ENCODE data around the gene KIRREL1. TPM values are rescaled to one million over a fixed set of nuclear protein-coding genes. Genes with fewer than 3 reads are reported as not detected.

KIRREL1 gene
- total RNA-seq, 1 donor: 174 TPM

DNA sequence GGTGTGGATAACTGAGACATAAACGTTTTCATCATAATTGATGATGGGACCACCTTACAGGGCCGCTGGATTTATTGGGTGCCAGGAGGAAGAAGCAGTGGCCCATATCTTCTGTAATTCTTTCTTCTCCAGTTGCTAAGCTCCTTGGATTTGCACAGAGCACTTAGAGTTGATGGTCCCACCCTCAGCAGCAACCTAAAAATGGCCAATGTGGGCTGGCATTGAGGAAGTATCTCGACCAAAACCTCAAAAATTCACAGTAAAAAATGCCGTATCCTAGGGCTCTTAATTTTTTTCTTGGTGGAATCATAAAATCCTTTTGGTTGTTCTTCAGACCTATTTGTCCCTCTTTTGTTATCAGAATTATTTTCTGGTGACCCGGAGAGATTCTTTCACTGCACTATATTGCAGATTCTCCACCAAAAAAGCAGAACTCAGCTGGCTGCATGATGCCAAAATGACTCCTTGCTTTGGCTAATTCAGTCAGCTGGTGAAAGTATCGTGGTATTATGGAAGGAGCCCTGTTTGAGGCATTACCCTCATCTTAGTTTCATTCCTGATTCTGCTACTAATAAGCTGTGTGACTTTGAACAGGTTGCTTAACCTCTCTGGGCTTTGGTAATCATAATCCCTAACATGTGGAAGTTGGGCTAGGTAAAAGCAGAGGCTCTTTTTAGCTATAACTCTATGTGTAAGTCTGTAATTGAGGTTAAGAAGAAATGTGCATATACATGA lies 27.6 kb downstream of the KIRREL1 start:
- DNase-seq (ENCODE audit: insufficient read length, low spot score, missing footprints): no peak
- TF ChIP-seq, protein P1, sequence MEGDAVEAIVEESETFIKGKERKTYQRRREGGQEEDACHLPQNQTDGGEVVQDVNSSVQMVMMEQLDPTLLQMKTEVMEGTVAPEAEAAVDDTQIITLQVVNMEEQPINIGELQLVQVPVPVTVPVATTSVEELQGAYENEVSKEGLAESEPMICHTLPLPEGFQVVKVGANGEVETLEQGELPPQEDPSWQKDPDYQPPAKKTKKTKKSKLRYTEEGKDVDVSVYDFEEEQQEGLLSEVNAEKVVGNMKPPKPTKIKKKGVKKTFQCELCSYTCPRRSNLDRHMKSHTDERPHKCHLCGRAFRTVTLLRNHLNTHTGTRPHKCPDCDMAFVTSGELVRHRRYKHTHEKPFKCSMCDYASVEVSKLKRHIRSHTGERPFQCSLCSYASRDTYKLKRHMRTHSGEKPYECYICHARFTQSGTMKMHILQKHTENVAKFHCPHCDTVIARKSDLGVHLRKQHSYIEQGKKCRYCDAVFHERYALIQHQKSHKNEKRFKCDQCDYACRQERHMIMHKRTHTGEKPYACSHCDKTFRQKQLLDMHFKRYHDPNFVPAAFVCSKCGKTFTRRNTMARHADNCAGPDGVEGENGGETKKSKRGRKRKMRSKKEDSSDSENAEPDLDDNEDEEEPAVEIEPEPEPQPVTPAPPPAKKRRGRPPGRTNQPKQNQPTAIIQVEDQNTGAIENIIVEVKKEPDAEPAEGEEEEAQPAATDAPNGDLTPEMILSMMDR (IDR thresholded peaks at IDR 0.05; ENCODE audit: extremely low read depth, low read depth, low read length): no peak
- no peak overlapping the region for H3K4me3 ChIP-seq (ENCODE audit: insufficient read depth, low read length)
- H4K20me1 ChIP-seq (ENCODE audit: insufficient read depth, low read length): no peaks in the 10 kb centered on the region
- no peak overlapping the region for H2AFZ ChIP-seq (ENCODE audit: low read length)
- H3K4me2 ChIP-seq (ENCODE audit: insufficient read depth, low read length): peak overlapping the region; percentile 70
- H3K36me3 ChIP-seq (ENCODE audit: insufficient read depth, low read length): peaks cover 5% of the 10 kb centered on the region
- peaks cover 80% of the 10 kb centered on the region for H3K79me2 ChIP-seq (ENCODE audit: insufficient read depth, low read length)
- peaks cover 88% of the 10 kb centered on the region for H3K4me1 ChIP-seq (ENCODE audit: insufficient read depth, low read length)
- H3K27me3 ChIP-seq (ENCODE audit: insufficient read depth, low read length): no peaks in the 10 kb centered on the region
- H3K27ac ChIP-seq (ENCODE audit: low read depth, low read length): peak overlapping the region; percentile 93
- no peaks in the 10 kb centered on the region for H3K9me3 ChIP-seq (ENCODE audit: low read depth, low read length)

DNA sequence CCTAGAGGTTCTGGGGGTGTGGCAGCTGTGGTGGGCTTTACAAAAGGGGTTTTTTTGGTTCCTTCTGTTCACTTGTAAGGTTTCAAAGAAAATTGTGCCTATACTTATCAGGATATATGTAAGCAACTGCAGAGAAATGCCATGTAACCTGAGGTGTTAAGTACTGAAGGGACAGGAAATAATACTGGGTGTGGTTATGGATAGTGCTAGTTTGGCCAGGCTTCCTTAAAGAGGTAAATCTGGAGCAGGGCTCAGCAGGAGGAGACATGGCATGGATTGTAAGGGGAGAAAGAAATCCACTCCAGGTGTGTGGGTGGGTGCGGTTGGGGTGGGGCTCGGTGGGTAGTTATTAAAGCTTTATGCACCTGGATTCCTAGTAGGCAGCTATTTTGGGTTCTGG lies 28.3 kb downstream of the KIRREL1 start:
- TF ChIP-seq, protein P1 (IDR thresholded peaks at IDR 0.05; ENCODE audit: extremely low read depth, low read depth, low read length): no peak
- Histone ChIP-seq H3K27ac (ENCODE audit: low read depth, low read length) (peak overlapping the region; percentile 93), H3K4me1 (ENCODE audit: insufficient read depth, low read length) (peaks cover 90% of the 10 kb centered on the region), H4K20me1 (ENCODE audit: insufficient read depth, low read length) (no peaks in the 10 kb centered on the region), H3K4me3 (ENCODE audit: insufficient read depth, low read length) (no peak overlapping the region), H2AFZ (ENCODE audit: low read length) (no peak overlapping the region), H3K36me3 (ENCODE audit: insufficient read depth, low read length) (peaks cover 12% of the 10 kb centered on the region), H3K27me3 (ENCODE audit: insufficient read depth, low read length) (no peaks in the 10 kb centered on the region), H3K4me2 (ENCODE audit: insufficient read depth, low read length) (peak overlapping the region; percentile 70), H3K79me2 (ENCODE audit: insufficient read depth, low read length) (peaks cover 80% of the 10 kb centered on the region), H3K9me3 (ENCODE audit: low read depth, low read length) (no peaks in the 10 kb centered on the region)
- DNase-seq (ENCODE audit: insufficient read length, low spot score, missing footprints): no peak

DNA sequence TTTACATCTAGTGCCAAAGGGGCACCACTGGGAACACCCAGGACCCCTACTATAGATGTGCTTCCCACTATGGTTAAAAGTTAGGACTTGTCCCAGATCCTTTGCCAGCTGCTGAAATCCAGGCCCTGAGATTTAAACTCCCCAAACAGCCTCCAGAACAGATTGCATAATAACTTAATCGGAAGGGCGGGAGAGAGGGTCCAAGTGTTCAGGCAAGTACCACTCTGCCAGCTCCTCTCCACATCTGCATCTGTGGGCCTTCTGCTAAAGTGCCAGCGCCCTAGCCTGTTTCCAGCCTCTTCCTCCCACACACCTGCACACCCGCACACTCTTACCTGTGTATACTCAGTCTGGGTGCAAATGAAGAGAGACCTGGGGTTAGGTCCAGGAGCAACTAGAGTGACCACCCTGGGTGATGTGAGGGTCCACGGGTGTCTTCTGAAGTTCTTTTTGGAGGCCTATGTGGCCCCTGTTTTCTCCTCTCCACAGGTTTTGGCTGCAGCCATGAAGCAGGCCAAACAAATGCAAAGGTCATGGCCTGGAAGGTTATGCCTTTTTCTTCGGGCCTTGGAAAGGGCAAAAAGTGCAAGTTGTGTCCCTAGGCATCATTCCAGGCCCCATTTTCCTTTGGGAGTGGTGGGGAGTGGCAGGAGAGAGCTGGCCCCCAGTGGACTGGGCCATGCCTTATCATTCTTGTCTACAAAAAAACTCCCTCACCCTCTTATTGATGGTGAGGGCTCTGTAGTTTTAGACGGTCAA lies 29.3 kb downstream of the KIRREL1 start:
- Histone ChIP-seq H3K36me3 (ENCODE audit: insufficient read depth, low read length) (peaks cover 14% of the 10 kb centered on the region), H3K79me2 (ENCODE audit: insufficient read depth, low read length) (peaks cover 82% of the 10 kb centered on the region), H3K9me3 (ENCODE audit: low read depth, low read length) (no peaks in the 10 kb centered on the region), H3K27ac (ENCODE audit: low read depth, low read length) (peak overlapping the region; percentile 0), H3K4me3 (ENCODE audit: insufficient read depth, low read length) (no peak overlapping the region), H3K4me1 (ENCODE audit: insufficient read depth, low read length) (peaks cover 81% of the 10 kb centered on the region), H4K20me1 (ENCODE audit: insufficient read depth, low read length) (peaks cover 2% of the 10 kb centered on the region), H3K27me3 (ENCODE audit: insufficient read depth, low read length) (no peaks in the 10 kb centered on the region), H3K4me2 (ENCODE audit: insufficient read depth, low read length) (peak overlapping the region; percentile 15), H2AFZ (ENCODE audit: low read length) (no peak overlapping the region)
- peak; percentile 17 for DNase-seq (ENCODE audit: insufficient read length, low spot score, missing footprints)
- TF ChIP-seq, protein P1 (IDR thresholded peaks at IDR 0.05; ENCODE audit: extremely low read depth, low read depth, low read length): no peak

DNA sequence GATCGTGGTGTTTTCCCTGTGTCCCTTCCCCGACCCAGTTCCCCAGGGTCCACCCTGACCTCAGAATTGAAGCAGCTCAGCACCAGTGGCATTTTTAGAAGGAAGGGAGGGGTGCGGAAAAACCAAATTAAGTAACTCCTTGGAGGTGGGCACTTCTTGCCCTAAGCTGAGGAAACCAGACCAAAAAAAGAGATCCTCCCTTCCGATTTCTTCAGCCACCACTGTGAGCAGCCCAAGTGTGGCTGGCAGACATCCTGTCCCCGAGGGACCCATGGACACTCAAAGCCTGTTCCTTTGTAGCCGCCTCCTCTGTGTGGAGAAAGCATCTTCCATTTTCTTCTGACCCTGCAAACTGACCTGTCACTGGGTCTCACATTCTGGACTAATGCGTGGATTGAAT lies 31.3 kb downstream of the KIRREL1 start:
- peaks cover 61% of the 10 kb centered on the region for H3K4me1 ChIP-seq (ENCODE audit: insufficient read depth, low read length)
- no peak overlapping the region for H2AFZ ChIP-seq (ENCODE audit: low read length)
- H3K79me2 ChIP-seq (ENCODE audit: insufficient read depth, low read length): peaks cover 91% of the 10 kb centered on the region
- DNase-seq (ENCODE audit: insufficient read length, low spot score, missing footprints): no peak
- H3K27me3 ChIP-seq (ENCODE audit: insufficient read depth, low read length): no peaks in the 10 kb centered on the region
- peak overlapping the region; percentile 36 for H3K27ac ChIP-seq (ENCODE audit: low read depth, low read length)
- TF ChIP-seq, protein P1 (IDR thresholded peaks at IDR 0.05; ENCODE audit: extremely low read depth, low read depth, low read length): no peak
- peaks cover 14% of the 10 kb centered on the region for H3K36me3 ChIP-seq (ENCODE audit: insufficient read depth, low read length)
- no peak overlapping the region for H3K4me3 ChIP-seq (ENCODE audit: insufficient read depth, low read length)
- H4K20me1 ChIP-seq (ENCODE audit: insufficient read depth, low read length): peaks cover 17% of the 10 kb centered on the region
- no peaks in the 10 kb centered on the region for H3K9me3 ChIP-seq (ENCODE audit: low read depth, low read length)
- peak overlapping the region; percentile 40 for H3K4me2 ChIP-seq (ENCODE audit: insufficient read depth, low read length)
